CD4-positive, alpha-beta T cell (primary cell): ENCODE data around the gene SORCS2. TPM values are rescaled to one million over a fixed set of nuclear protein-coding genes. Genes with fewer than 3 reads are reported as not detected.

Source experiments
- ATAC-seq: fragments of 200-7000 bp; cut with Tn5 transposase; one replicate; pipeline ENCODE4 v1.10.0; 2022; ENCODE audit warnings: mild to moderate bottlenecking; ENCODE audit not compliant: poor library complexity
- CTCF ChIA-PET: fragments of 350-600 bp; sonication (Branson Sonifier 250); formaldehyde crosslinking; loops from one replicate; lab custom pipeline; 2021; ENCODE audit warnings: antibody characterized with exemption, inconsistent platforms; lab: Charles Lee
- POLR2A ChIA-PET: fragments of 350-600 bp; sonication (Branson Sonifier 250); formaldehyde crosslinking; loops from one replicate; lab custom pipeline; 2021; ENCODE audit warnings: antibody characterized with exemption, inconsistent platforms; lab: Charles Lee
- DNase-seq, 14 experiments: peaks; one replicate each; pipeline ENCODE4 v3.0.0-alpha.2; 2013 to 2020; ENCODE audit warnings: mixed read lengths in 2 of 14
- H3K27ac ChIP-seq, 2 donors: one replicate each; pipeline versions ENCODE4 v1.5.1 to v1.7.0; 2013; ENCODE audit warnings: low read length in 2 of 2, low read depth in 1 of 2, mild to moderate bottlenecking in 1 of 2
- H3K27me3 ChIP-seq, 2 experiments: 1 replicate in 1 of 2; 2 replicates in 1 of 2; pipeline versions ENCODE4 v1.6.1 to v1.7.0; 2013; ENCODE audit warnings: low read length in 2 of 2, control low read depth in 1 of 2, mild to moderate bottlenecking in 1 of 2, moderate library complexity in 1 of 2; ENCODE audit not compliant: insufficient read depth in 2 of 2, control insufficient read depth in 1 of 2
- H3K36me3 ChIP-seq: one replicate; pipeline ENCODE4 v1.6.1; 2013; ENCODE audit warnings: low read length, control low read depth; ENCODE audit not compliant: insufficient read depth
- H3K4me1 ChIP-seq: one replicate; pipeline ENCODE4 v1.6.1; 2013; ENCODE audit warnings: low read length, control low read depth; ENCODE audit not compliant: insufficient read depth
- H3K4me3 ChIP-seq: one replicate; pipeline ENCODE4 v1.5.1; 2013; ENCODE audit warnings: mild to moderate bottlenecking, low read length, moderate library complexity
- H3K9me3 ChIP-seq, 2 experiments: 1 replicate in 1 of 2; 2 replicates in 1 of 2; pipeline versions ENCODE4 v1.6.1 to v1.7.0; 2013; ENCODE audit warnings: low read length in 2 of 2, mild to moderate bottlenecking in 2 of 2, control low read depth in 1 of 2, moderate library complexity in 1 of 2; ENCODE audit not compliant: control insufficient read depth in 1 of 2, insufficient read depth in 1 of 2
- H3K27ac Mint-ChIP-seq: one replicate; pipeline ENCODE4 v1.8.0; 2020; ENCODE audit warnings: mixed read lengths
- H3K27me3 Mint-ChIP-seq: one replicate; pipeline ENCODE4 v1.8.0; 2021; ENCODE audit warnings: mixed read lengths
- H3K36me3 Mint-ChIP-seq: one replicate; pipeline ENCODE4 v1.8.0; 2021; ENCODE audit warnings: low read depth, mixed read lengths
- H3K4me1 Mint-ChIP-seq: one replicate; pipeline ENCODE4 v1.8.0; 2021; ENCODE audit warnings: low read depth, mixed read lengths
- H3K4me3 Mint-ChIP-seq: one replicate; pipeline ENCODE4 v1.8.0; 2020; ENCODE audit warnings: mild to moderate bottlenecking, mixed read lengths
- H3K9me3 Mint-ChIP-seq: one replicate; pipeline ENCODE4 v1.8.0; 2020; ENCODE audit warnings: mixed read lengths
- CTCF ChIP-seq: fragments of 200-600 bp; IDR thresholded peaks from one replicate; pipeline ENCODE4 v1.8.0; 2022; ENCODE audit warnings: antibody characterized with exemption, mild to moderate bottlenecking
- intact Hi-C, 2 experiments: fragments of 100-400 bp; cut with DNase I in 1 of 2; cut with micrococcal nuclease in 1 of 2; formaldehyde crosslinking; loops; one replicate each; pipeline versions ENCODE4 v1.15.1 to v1.9.0; 2023 to 2025; cut with DNase I, micrococcal nuclease
- total RNA-seq, 174 experiments: library from RNA in 2 of 174; stranded (reverse) in 2 of 174; gene quantifications; one replicate each; pipeline ENCODE4 v1.2.3 and lab custom pipeline; 2021 to 2026

Gene SORCS2
- total RNA-seq, 2 experiments from 2014 or later: not detected

DNA sequence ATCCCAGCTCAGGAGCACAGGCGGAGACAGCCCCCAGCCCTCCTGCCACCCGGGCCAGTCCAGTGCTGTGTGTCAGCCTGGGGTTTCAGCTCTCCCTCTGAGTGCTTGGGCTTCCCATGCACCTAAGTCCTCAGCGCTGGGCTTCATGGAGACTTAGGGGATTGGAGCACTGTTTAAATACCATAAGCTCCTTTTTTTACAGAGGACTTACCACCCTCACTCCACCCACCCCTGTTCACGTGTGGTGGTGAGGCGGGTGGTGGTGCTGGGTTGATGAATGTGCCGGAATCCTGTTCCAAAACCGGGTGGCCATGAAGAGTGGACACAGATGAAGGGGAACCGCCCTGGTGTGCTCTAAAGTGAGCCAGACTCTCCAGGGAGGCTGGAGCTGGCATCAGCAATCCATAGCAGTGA is 175.5 kb downstream of the SORCS2 start:
- Mint-ChIP-seq H3K27me3 (peaks cover 2% of the 10 kb centered on the region), H3K36me3 (no peaks in the 10 kb centered on the region), H3K9me3 (no peaks in the 10 kb centered on the region), H3K27ac (no peak overlapping the region), H3K4me3 (no peak overlapping the region), H3K4me1 (no peaks in the 10 kb centered on the region)
- Histone ChIP-seq H3K4me1 (no peaks in the 10 kb centered on the region), H3K27ac (no peak overlapping the region), H3K4me3 (no peak overlapping the region), H3K27me3 (no peaks in the 10 kb centered on the region), H3K9me3 (no peaks in the 10 kb centered on the region), H3K36me3 (no peaks in the 10 kb centered on the region)
- no peak for DNase-seq
- ChIA-PET POLR2A (no interaction called here), CTCF (no interaction called here)
- TF ChIP-seq CTCF: no peak
- intact Hi-C loops: no loop called here
- no peak for ATAC-seq

DNA sequence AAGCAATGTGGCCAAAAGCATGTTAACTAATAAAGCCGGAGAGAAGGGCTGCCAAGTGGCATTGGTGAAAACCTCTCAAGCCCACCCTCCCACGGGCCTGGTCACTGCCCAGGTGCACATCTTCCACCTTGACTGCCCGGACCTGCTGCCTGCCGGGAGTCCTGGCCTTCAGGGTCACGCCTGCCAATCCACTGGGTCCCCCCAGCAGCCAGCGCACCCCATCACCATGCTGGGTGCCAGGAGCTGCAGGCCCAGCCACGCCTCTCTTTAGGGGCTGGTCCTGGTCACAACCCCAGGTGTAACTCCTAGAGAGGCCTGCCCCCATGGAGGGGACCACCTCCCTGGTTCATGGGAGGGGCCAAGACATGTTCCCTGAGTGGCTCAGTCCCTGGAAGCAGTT is 176.0 kb downstream of the SORCS2 start:
- H3K4me3 ChIP-seq: no peak overlapping the region
- ChIA-PET CTCF (no interaction called here), POLR2A (no interaction called here)
- no peaks in the 10 kb centered on the region for H3K4me1 ChIP-seq
- H3K36me3 ChIP-seq: no peaks in the 10 kb centered on the region
- no peaks in the 10 kb centered on the region for H3K9me3 Mint-ChIP-seq
- no peak for DNase-seq
- no peak for TF ChIP-seq CTCF
- H3K4me3 Mint-ChIP-seq: no peak overlapping the region
- H3K27me3 Mint-ChIP-seq: peaks cover 6% of the 10 kb centered on the region
- H3K4me1 Mint-ChIP-seq: no peaks in the 10 kb centered on the region
- no peaks in the 10 kb centered on the region for H3K36me3 Mint-ChIP-seq
- H3K27me3 ChIP-seq: no peaks in the 10 kb centered on the region
- H3K27ac Mint-ChIP-seq: no peak overlapping the region
- H3K27ac ChIP-seq: no peak overlapping the region
- intact Hi-C loops: no loop called here
- no peak for ATAC-seq
- H3K9me3 ChIP-seq: no peaks in the 10 kb centered on the region

GRCh38 chr4:7369511-7369910 is 177.2 kb downstream of the SORCS2 start:
- Histone ChIP-seq H3K4me1 (no peaks in the 10 kb centered on the region), H3K27ac (no peak overlapping the region), H3K9me3 (no peaks in the 10 kb centered on the region), H3K36me3 (no peaks in the 10 kb centered on the region), H3K4me3 (no peak overlapping the region), H3K27me3 (no peaks in the 10 kb centered on the region)
- H3K27me3 Mint-ChIP-seq: peaks cover 11% of the 10 kb centered on the region
- DNase-seq: no peak
- no peak for ATAC-seq
- intact Hi-C loops: no loop called here
- ChIA-PET CTCF (no interaction called here), POLR2A (no interaction called here)
- H3K4me3 Mint-ChIP-seq: no peak overlapping the region
- TF ChIP-seq CTCF: no peak
- H3K27ac Mint-ChIP-seq: no peak overlapping the region
- H3K9me3 Mint-ChIP-seq: no peaks in the 10 kb centered on the region
- H3K36me3 Mint-ChIP-seq: no peaks in the 10 kb centered on the region
- H3K4me1 Mint-ChIP-seq: no peaks in the 10 kb centered on the region
